ENCODE measurements around the gene LYAR. TPM values are rescaled to one million over a fixed set of nuclear protein-coding genes. Genes with fewer than 3 reads are reported as not detected.

Gene LYAR
- total and polyA plus RNA-seq, 2 of the 13 experiments (the other 11 are each of a cell fraction or from before 2014, with no cell fraction given), result 7.8 to 94.2 TPM

GRCh38 chr4:4289941-4290850 is at the start of gene LYAR, which contains the start of gene ZBTB49 (continued):
- TF ChIP-seq ZNF512B (CRISPR knock-in tag; IDR thresholded peaks at IDR 0.05; ENCODE audit: borderline replicate concordance) (no peak), TFDP1 (CRISPR knock-in tag; IDR thresholded peaks at IDR 0.05; ENCODE audit: borderline replicate concordance) (peak; percentile 83), MAF1 (CRISPR knock-in tag; IDR thresholded peaks at IDR 0.05; ENCODE audit: borderline replicate concordance) (peak; percentile 93; the same call in 1 of the 2 replicates), RARG (CRISPR knock-in tag; IDR thresholded peaks at IDR 0.05; ENCODE audit: low read depth) (no peak), TAF15 (IDR thresholded peaks at IDR 0.05; ENCODE audit: low read depth, low read length, poor library complexity, severe bottlenecking) (peak; percentile 18), ZNF33A (CRISPR knock-in tag; IDR thresholded peaks at IDR 0.05; ENCODE audit: borderline replicate concordance) (no peak), GLMP (CRISPR knock-in tag; IDR thresholded peaks at IDR 0.05; ENCODE audit: borderline replicate concordance) (no peak), RFX1 (IDR thresholded peaks at IDR 0.05) (no peak), ZNF142 (CRISPR knock-in tag; IDR thresholded peaks at IDR 0.05) (no peak), ISX (CRISPR knock-in tag; conservative IDR thresholded peaks at IDR 0.05) (0 out of 2 replicates have a peak, but pooled peaks have one; percentile 56), SYNCRIP (IDR thresholded peaks at IDR 0.05; ENCODE audit: insufficient read depth, low read depth, low read length) (no peak), ZNF543 (CRISPR knock-in tag; IDR thresholded peaks at IDR 0.05) (no peak), ZNF550 (CRISPR knock-in tag; IDR thresholded peaks at IDR 0.05; ENCODE audit: borderline replicate concordance) (no peak), SMAD9 (CRISPR knock-in tag; IDR thresholded peaks at IDR 0.05) (0 out of 2 replicates have a peak, but pooled peaks have one; percentile 88), TOE1 (CRISPR knock-in tag; IDR thresholded peaks at IDR 0.05) (0 out of 2 replicates have a peak, but pooled peaks have one; percentile 21)

All from HepG2 (cell line).